Thyroid gland (tissue), 4 donors: ENCODE measurements around the gene SLC43A3.

ENCODE experiments used
- POLR2A ChIP-seq, 2 donors: fragments of 450-650 bp; IDR thresholded peaks; one replicate each; pipeline ENCODE4 v1.6.1; 2017; ENCODE audit warnings: antibody characterized with exemption in 2 of 2, mild to moderate bottlenecking in 2 of 2, moderate library complexity in 1 of 2
- TF ChIP-seq, protein P1 (sequence below), 6 experiments: fragments of 200-600 bp in 3 of 6; fragments of 450-650 bp in 3 of 6; sonication (generic) in 3 of 6; IDR thresholded peaks; one replicate each; pipeline ENCODE4 v1.5.1; 2016 to 2019; ENCODE audit warnings: antibody characterized with exemption in 6 of 6, mild to moderate bottlenecking in 2 of 6, inconsistent platforms in 1 of 6, moderate library complexity in 1 of 6

DNA sequence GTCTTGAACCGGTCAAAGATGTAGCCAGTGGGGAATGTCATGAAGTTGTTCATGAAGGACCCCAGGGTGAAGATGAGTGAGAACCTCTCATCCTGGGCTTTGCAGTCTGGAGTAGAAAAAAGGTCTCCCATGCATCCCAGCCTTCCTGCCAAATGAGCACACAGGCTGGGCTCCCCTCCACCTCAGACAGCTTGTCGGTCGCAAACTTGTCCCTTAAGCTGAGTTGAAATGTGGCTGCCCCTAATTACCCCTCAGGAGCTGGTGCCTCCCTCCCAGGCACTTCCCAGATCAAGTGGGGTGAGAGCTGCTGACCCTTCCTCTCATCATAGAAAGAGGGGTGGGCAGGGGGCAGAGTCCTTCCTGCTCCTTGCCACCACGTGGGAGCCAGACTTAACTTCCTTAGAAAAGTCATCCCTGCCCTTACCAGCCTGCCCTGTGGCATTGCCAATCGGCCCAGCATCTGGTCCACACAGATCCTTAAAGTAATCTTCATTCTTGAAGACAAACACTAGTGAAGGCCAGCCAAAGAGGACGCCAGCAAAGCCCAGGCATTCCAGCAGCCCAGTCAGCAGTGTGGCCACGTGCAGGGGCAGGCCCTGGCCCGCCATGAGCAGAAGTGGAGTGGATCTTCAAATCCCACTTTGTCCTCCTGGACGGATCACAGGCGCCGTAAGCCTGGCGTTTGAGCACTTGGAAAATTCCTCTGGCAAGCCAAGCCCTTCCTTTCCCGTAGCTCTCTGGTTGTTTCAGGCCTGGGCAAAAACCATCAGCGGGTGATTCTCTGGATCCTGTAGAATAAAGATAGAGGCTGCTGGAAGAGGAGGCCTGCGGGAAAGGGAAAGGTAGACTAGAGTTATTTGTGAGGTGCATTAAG lies 1.1 kb downstream of the SLC43A3 start:
- TF ChIP-seq, protein P1, sequence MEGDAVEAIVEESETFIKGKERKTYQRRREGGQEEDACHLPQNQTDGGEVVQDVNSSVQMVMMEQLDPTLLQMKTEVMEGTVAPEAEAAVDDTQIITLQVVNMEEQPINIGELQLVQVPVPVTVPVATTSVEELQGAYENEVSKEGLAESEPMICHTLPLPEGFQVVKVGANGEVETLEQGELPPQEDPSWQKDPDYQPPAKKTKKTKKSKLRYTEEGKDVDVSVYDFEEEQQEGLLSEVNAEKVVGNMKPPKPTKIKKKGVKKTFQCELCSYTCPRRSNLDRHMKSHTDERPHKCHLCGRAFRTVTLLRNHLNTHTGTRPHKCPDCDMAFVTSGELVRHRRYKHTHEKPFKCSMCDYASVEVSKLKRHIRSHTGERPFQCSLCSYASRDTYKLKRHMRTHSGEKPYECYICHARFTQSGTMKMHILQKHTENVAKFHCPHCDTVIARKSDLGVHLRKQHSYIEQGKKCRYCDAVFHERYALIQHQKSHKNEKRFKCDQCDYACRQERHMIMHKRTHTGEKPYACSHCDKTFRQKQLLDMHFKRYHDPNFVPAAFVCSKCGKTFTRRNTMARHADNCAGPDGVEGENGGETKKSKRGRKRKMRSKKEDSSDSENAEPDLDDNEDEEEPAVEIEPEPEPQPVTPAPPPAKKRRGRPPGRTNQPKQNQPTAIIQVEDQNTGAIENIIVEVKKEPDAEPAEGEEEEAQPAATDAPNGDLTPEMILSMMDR (IDR thresholded peaks at IDR 0.05): peak in 1 of 6 experiments; percentile 17
- TF ChIP-seq POLR2A (IDR thresholded peaks at IDR 0.05): peak in 1 of 2 donors; percentile 59
